Measurements from ENCODE around the gene ADCY5.

The ADCY5 gene

GRCh38 chr3:123267821-123268220 is 181.1 kb downstream of the ADCY5 start:
- no peak for TF ChIP-seq ZFX (IDR thresholded peaks at IDR 0.05)
- TF ChIP-seq CTCF (conservative IDR thresholded peaks at IDR 0.05) = no peak; the same call in 1 of the 2 replicates
- no peak overlapping the region for H3K27ac ChIP-seq

- H3K27ac ChIP-seq = no peak overlapping the region
- TF ChIP-seq CTCF (conservative IDR thresholded peaks at IDR 0.05) = no peak
- no peak for TF ChIP-seq ZFX (IDR thresholded peaks at IDR 0.05)
Measured at GRCh38 chr3:123263941-123264340, 184.9 kb downstream of the ADCY5 start.

GRCh38 chr3:123262868-123263267 is 186.0 kb downstream of the ADCY5 start:
- TF ChIP-seq CTCF (conservative IDR thresholded peaks at IDR 0.05) (no peak), ZFX (IDR thresholded peaks at IDR 0.05) (no peak)
- no peak overlapping the region for H3K27ac ChIP-seq

GRCh38 chr3:123262226-123262625 is 186.7 kb downstream of the ADCY5 start:
- no peak overlapping the region for H3K27ac ChIP-seq
- no peak for TF ChIP-seq ZFX (IDR thresholded peaks at IDR 0.05)
- TF ChIP-seq CTCF (conservative IDR thresholded peaks at IDR 0.05) = no peak

- TF ChIP-seq CTCF (conservative IDR thresholded peaks at IDR 0.05) (no peak), ZFX (IDR thresholded peaks at IDR 0.05) (no peak)
- H3K27ac ChIP-seq = no peak overlapping the region
Measured at GRCh38 chr3:123261666-123262065, 187.2 kb downstream of the ADCY5 start.

GRCh38 chr3:123258811-123259420 is 190.0 kb downstream of the ADCY5 start:
- no peak overlapping the region for H3K27ac ChIP-seq
- no peak for TF ChIP-seq ZFX (IDR thresholded peaks at IDR 0.05)
- peak; percentile 92 for TF ChIP-seq CTCF (conservative IDR thresholded peaks at IDR 0.05)

- H3K27ac ChIP-seq = no peak overlapping the region
Measured at GRCh38 chr3:123258359-123258758, 190.5 kb downstream of the ADCY5 start.

More at GRCh38 chr3:123258359-123258758, 190.5 kb downstream of the ADCY5 start:
- TF ChIP-seq ZFX (IDR thresholded peaks at IDR 0.05) (no peak), CTCF (conservative IDR thresholded peaks at IDR 0.05) (no peak)
